Muscle of back (tissue), 11 donors: ENCODE data around the gene GLYATL3. TPM values are rescaled to one million over a fixed set of nuclear protein-coding genes. Genes with fewer than 3 reads are reported as not detected.

ENCODE experiments used
- DNase-seq, 3 donors: peaks; one replicate each; pipeline versions ENCODE4 v3.0.0 to v3.0.0-alpha.2; 2013
- polyA plus RNA-seq, 10 donors: library from polyadenylated mRNA; unstranded; fragments of 120-200 nt; gene quantifications; one replicate each; pipeline ENCODE4 v1.2.1, GENCODE V29; 2013; ENCODE audit not compliant: insufficient read length in 10 of 10

GLYATL3 gene
- polyA plus RNA-seq, 10 donors: not detected

DNA sequence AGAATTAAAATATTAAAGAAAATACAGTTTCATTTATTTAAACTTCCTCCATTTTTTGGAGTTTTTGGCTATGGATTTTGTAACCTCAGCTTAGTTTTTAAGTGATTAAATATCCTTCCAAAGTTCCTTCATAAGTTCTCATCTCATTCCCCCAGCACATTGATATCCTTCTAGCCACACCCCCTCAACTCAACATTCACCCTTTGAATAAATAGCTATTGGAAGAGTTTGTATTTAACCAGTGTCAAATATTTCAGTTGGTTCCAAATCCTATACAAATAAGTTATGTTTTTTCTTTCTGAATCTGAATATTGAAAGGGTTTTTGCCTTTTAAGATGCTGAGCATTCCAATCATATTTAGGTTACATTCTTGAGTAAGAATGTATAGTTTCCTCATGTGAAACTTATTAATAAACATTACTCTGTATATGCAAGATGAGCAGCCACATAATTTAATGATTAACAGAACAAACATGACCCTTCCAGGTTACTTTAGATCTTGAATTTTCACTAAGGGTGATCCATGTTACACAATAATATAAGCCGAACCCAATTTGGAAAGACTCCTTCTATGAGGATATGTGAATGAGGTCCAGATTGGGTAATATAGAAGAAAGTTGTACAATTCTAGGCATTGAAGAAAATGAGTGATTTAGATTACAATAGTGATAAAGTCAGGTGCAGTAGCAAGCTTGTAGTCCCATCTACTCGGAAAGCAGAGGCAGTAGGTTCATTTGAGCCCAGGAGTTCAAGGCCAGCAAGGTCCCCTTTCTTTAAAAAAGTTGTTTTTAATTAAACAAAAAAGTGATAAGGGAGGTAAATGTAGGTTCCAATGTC is 13.6 kb downstream of the GLYATL3 start:
- DNase-seq: no peak

DNA sequence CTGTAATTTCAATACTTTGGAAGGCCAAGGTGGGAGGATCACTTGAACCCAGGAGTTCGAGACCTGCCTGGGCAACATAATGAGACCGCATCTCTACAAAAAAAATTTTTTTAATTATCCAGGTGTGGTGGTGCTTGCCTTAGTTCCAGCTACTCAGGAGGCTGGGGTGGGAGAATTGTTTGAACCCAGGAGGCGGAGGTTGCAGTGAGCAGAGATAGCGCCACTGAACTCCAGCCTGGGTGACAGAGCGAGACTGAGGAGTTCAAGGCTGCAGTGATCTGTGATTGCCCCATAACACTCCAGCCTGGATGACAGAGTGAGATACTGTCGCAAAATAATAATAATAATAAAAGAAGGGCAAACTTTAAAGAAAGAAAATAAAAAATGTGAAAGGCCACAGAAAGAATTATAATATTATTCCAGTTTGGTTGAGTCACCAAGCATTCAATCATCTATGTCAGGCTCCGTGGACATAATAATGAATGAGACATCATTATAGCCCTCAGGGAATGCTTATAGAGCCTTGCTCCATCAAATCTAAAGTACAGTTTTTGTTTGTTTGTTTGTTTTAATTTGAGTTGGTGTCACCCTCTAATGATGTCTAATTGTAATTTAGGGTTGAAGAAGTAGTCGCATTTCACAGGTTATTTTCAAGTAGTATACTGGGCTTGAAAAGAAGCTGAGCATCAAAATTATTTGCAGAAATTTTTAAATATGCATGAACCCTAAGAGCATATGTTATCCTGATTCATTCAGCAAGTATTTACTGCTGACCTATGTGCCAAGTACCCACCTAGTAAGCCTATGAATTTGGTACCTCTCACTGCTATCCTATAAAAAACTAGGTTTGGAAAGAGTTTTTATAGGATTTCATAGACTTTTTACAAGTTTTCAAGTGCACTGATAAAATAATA is 15.1 kb downstream of the GLYATL3 start:
- no peak for DNase-seq

GRCh38 chr6:49515485-49516146 is 15.9 kb downstream of the GLYATL3 start:
- DNase-seq: no peak

DNA sequence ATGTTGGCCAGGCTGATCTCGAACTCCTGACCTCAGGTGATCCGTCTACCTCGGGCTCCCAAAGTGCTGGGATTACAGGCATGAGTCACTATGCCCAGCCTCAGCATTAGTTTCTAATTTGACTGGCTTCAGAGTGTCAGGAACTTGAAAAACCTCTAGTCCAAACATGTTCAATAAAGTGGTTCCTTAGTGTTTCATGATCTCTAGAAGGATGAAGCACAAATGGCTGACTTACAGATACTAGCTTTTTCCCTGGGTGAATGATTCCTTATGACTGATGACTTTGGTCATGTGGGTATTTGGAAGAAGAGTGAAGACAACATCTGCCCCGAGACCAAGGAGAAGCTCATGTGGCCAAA is 16.4 kb downstream of the GLYATL3 start:
- no peak for DNase-seq

- DNase-seq: no peak
These were observed 18.2 kb downstream of the GLYATL3 start for GRCh38 chr6:49517919-49518318.

DNA sequence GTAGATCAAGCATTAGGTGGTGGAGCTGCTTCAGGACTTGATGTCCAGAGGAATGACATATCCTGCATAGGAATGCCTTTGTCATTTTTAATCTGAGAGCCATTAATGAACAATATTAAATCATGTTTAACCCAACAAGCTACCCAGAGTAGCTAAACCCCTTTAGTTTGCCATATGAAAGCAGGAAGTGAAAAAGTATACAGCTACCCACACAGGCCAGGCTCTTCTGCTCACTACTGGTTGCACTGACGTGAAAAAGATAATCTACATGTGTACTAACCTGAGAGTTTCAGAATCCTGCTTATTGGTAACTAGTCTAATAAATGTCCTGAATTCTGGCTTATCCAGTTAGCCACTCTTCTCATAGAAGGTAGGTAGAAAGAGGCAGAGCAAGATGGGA is 19.9 kb downstream of the GLYATL3 start:
- no peak for DNase-seq

DNA sequence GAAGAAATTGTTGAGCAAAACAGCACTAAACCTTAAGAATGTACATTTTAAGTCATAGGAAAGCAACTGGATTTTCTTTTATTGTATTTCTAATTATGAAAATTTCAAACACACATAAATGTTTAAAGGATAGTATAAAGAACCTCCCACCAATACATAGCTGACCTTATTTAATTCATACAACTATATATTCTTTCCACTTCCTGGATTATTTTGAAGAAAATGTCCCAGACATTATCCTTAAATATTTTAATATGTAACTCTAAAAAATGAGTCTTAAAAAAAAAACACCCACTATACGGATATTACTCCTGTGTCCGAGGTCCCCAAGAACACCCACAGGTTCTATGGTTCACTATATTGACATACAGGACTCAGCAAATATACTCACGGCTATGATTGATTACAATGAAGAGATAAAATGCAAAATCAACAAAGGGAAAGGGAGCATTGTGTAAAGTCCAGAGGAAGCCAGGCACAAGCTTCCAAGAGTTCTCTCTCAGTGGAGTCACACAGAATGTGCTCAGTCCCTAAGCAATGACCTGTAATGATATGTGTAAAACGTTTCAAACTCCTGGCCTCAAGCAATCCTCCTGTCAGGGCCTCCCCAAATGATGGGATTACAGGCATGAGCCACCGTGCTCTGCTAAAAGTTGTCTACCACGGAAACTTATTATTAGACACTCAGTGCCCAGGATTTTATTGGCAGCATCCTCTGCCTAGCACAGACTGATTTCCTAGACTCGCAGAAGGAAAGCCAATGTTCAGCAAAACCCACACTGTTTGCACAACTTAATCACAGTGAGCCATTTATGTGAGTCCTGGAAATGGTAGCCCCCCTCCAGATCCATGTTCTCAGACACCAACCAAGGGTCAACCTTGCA is 23.2 kb downstream of the GLYATL3 start:
- no peak for DNase-seq

DNA sequence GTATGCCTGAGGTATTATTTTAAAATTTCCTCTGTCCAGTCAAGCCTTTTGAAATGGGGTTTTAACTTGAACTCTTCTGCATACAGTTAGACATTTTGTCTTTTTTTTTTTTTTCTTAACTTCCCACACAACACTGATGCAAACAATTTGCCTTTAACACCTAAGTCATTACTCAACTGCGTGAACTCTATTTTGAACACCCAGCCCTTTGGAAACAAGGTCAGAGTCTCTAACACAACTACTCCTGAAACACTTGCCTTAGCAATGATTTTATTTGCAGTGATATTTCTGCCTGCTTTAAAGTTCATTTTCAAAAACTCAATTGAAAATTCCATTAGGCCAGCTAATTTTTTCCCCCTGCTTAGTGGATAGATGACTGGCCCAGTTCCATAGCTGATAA is 24.2 kb downstream of the GLYATL3 start:
- no peak for DNase-seq

DNA sequence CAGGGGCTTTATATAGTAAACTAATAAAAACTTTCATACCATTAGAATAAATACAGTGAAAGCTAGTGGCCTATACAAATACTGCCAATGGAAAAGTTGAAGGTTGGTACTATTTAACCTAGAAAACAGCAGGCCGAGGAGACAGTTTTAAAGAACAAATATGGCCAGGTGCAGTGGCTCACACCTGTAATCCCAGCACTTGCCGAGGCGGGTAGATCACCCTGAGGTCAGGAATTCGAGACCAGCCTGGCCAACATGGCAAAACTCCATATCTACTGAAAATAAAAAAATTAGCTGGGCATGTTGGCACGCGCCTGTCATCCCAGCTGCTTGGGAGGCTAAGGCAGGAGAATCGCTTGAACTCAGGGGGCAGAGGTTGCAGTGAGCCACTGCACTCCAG is 24.8 kb downstream of the GLYATL3 start:
- DNase-seq: no peak

DNA sequence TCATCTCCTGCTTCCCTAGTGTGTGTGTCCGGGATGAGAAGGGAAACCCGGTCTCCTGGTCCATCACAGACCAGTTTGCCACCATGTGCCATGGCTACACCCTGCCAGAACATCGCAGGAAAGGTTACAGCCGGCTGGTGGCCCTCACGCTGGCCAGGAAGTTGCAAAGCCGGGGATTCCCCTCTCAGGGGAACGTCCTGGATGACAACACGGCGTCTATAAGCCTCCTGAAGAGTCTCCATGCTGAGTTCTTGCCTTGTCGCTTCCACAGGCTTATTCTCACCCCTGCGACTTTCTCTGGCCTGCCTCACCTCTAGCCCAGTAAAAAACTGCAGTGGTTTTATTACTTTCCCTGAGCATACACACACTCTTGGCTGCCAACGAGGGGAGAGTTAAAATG is 26.9 kb downstream of the GLYATL3 start:
- DNase-seq: no peak

- no peak for DNase-seq
These were observed 27.6 kb downstream of the GLYATL3 start for GRCh38 chr6:49527320-49527719.

DNA sequence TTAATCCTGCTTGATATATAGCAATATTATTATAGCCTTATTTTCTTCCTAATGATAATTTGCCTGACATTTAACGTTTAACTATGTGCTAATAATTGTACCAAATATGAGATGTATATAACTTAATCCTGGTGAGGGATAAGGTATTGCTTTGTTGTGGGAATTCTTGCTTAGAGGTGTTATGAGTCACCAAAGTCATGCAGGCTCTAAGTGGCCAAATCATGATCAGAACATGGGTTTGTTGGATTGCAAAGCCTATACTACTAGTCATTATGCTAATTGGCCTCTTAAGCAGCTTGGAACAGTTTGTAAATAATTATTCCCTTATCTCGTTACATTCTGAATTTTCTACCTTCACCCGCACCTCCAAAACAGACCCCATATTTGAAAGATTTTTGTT is 28.8 kb downstream of the GLYATL3 start:
- DNase-seq: no peak

GRCh38 chr6:49530141-49530776 is 30.5 kb downstream of the GLYATL3 start:
- no peak for DNase-seq

- DNase-seq: peak; percentile 32 to 63 (median 52)
These were observed 32.2 kb downstream of the GLYATL3 start for GRCh38 chr6:49531774-49532569.

- no peak for DNase-seq
These were observed 36.1 kb downstream of the GLYATL3 start for GRCh38 chr6:49535795-49536194.

DNA sequence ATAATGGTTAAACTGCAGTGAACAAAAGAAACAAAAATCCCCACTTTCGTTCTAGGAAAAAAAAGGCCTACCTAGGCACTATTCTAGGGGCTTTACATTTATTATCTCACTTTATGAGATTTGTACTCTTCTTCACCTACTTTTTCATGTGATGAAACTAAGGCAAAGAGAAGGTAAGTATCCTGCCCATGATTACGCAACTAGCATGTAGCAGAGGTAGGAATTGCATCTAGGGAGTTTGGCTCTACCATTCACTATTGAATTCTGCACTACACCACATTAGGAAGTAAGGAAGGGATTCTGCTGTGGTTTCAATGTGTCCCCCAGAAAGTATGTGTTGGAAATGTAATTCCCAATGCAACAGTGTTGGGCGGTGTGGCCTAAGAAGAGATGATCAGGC is 39.4 kb downstream of the GLYATL3 start:
- DNase-seq: no peak

DNA sequence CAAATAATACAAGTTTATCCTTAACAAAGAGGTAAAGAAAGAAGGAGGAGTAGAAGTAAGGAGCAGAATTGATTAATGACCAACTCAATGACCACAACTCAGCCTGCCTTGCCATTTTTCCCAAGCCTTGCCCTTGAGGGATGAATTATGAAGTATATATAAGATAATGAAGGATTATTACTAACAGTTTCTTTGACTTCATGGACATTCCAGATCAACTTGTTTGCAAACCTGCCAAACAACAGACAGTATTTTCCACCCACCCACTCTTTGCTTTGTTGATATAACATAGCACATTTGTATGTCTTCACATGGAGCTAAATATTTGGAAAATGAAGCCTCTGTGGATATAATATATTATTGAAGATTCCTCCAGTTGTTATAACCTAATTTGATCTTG is 40.9 kb downstream of the GLYATL3 start:
- no peak for DNase-seq

DNA sequence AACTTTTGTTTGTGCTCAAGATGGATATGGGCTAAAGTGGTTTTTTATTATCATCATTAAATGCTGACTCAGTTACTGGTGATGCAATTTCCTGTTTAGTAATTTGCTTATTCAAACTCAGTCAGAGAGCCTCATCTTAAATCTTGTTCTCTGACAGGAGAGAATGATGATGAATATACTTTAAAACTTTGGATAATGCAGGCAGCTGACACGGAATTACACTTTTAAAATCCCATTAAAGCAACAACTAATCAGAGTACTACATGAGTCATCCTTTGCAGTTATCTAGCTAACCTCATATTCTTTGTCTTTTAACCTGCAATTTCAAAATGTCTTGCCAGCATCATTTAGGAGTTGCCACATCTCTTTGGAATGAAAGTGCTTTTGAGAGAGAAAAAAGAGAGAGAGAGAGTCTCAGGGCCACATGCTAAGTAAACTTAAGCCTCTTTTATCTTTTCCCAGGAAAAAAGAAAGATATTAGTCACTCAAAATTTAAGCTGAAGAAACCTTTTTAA is 41.5 kb downstream of the GLYATL3 start:
- DNase-seq: peak in 1 of 3 donors; percentile 51

- DNase-seq: no peak
These were observed 42.2 kb downstream of the GLYATL3 start for GRCh38 chr6:49541936-49542335.
